ENCODE results near the gene HMGN4.

- no peak for TF ChIP-seq CTCF (IDR thresholded peaks at IDR 0.05; ENCODE audit: insufficient read depth, low read depth, low read length)
- no peak for TF ChIP-seq EZH2 (IDR thresholded peaks at IDR 0.05; ENCODE audit: insufficient read depth, low read length)
Observed at GRCh38 chr6:26577720-26578072, 39.5 kb downstream of the HMGN4 start.
